ENCODE measurements around the gene ZNF311. TPM values are rescaled to one million over a fixed set of nuclear protein-coding genes. Genes with fewer than 3 reads are reported as not detected.
A peak's percentile ranks its signal among the peaks of the same experiment; 100 is the strongest.

Gene ZNF311
- total and polyA plus RNA-seq, 9 of the 15 experiments (the other 6 are each of a cell fraction or from before 2014, with no cell fraction given), result 5.1 to 10.0 (median 7.5) TPM

DNA sequence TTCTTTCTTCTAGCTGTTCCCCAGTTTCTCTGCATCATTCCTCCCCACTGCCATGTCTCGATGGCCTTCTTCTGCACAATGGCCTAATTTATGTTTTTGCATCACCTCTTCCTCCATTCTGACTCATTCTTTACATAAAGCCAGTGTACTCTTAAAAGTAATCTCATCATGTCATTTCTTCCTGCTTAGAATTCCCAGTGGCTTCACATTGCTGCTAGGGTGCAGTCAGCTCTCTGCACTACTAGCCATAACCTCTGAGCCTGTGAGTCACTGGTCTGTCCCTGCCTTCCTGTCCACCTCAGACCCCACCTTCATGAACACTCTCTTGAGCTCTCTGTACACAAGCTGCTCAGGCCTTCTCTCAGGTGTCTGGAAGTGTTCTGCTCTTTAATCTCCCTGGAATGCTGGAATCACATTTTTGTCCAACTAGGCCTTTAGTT, 57.3 kb downstream of the ZNF311 start:
- ChIA-PET CTCF (ENCODE audit: low intra/inter-chr PET ratio) (no interaction called here), POLR2A (interaction anchor here (1.2 to 3.9 kb wide), 2 partner anchors 11 to 33 kb away, joined by 5 to 21 read pairs; no protein-coding TSS in a partner anchor)
- H3K79me2 ChIP-seq (ENCODE audit: control insufficient read depth, insufficient read depth, low read length), result no peaks in the 10 kb centered on the region
- H3K4me1 ChIP-seq (replicated peaks in 1 of 2; ENCODE audit: control insufficient read depth in 2 of 2, insufficient read depth in 2 of 2, low read length in 2 of 2), result peaks cover 21 to 42% of the 10 kb centered on the region in 2 experiments; a peak in 4 of 5 replicates
- BruUV-seq (replicated peaks), result no TSS peak
- H3K4me3 ChIP-seq, result no peak overlapping the region
- FAIRE-seq (peak; percentile 57), DNase-seq (ENCODE audit: extremely low read depth in 1 of 4, low spot score in 3 of 4) (peak in 2 of 4 experiments; percentile 40 to 73), ATAC-seq (peak; percentile 48)
- in situ Hi-C loops (cut with MboI), result loop anchor here (5.0 kb wide), 1 partner anchor 34 kb away; no protein-coding TSS in a partner anchor
- intact Hi-C loops (cut with micrococcal nuclease), result no loop called here
- peak overlapping the region; percentile 38; the same call in 2 of the 3 replicates for H3K27ac ChIP-seq (ENCODE audit: extremely low read depth, low read depth, low read length)
- H3K27me3 ChIP-seq (ENCODE audit: control insufficient read depth in 2 of 2, insufficient read depth in 2 of 2, low read length in 2 of 2), result no peaks in the 10 kb centered on the region
- no peaks in the 10 kb centered on the region for H4K20me1 ChIP-seq (replicated peaks; ENCODE audit: control insufficient read depth, insufficient read depth, low read length)
- H3K9me1 ChIP-seq (ENCODE audit: control insufficient read depth, insufficient read depth, low read length), result no peaks in the 10 kb centered on the region
- H2AFZ ChIP-seq (ENCODE audit: low read depth, low read length), result peak overlapping the region; percentile 22
- peak overlapping the region in 1 of 2 experiments; percentile 5; a peak in 1 of 4 replicates for H3K9ac ChIP-seq (ENCODE audit: insufficient read depth in 1 of 2, low read depth in 2 of 2, low read length in 2 of 2)
- no peaks in the 10 kb centered on the region for H3K36me3 ChIP-seq (ENCODE audit: control insufficient read depth, insufficient read depth, low read length)
- WGBS (ENCODE audit: insufficient coverage, low coverage, missing lambda C conversion rate), result 54% methylated on average over 1 of the region's 1 CpG
- no peaks in the 10 kb centered on the region for H3K9me3 ChIP-seq (replicated peaks; ENCODE audit: control insufficient read depth, insufficient read depth, low read depth, low read length)
- H3K4me2 ChIP-seq (ENCODE audit: insufficient read depth, low read length), result no peak overlapping the region
- TF ChIP-seq, protein P1, sequence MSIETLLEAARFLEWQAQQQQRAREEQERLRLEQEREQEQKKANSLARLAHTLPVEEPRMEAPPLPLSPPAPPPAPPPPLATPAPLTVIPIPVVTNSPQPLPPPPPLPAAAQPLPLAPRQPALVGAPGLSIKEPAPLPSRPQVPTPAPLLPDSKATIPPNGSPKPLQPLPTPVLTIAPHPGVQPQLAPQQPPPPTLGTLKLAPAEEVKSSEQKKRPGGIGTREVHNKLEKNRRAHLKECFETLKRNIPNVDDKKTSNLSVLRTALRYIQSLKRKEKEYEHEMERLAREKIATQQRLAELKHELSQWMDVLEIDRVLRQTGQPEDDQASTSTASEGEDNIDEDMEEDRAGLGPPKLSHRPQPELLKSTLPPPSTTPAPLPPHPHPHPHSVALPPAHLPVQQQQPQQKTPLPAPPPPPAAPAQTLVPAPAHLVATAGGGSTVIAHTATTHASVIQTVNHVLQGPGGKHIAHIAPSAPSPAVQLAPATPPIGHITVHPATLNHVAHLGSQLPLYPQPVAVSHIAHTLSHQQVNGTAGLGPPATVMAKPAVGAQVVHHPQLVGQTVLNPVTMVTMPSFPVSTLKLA (conservative IDR thresholded peaks at IDR 0.05), result no peak; a peak in 1 of 4 replicates
- TF ChIP-seq ETV5 (CRISPR knock-in tag; IDR thresholded peaks at IDR 0.05; ENCODE audit: low read depth) (peak; percentile 43; the same call in 1 of the 2 replicates), DPF2 (IDR thresholded peaks at IDR 0.05) (peak; percentile 55; the same call in 1 of the 2 replicates), TAF9B (IDR thresholded peaks at IDR 0.05; ENCODE audit: partially characterized antibody) (no peak), TAF7 (tag; IDR thresholded peaks at IDR 0.05) (no peak), HMG20A (CRISPR knock-in tag; conservative IDR thresholded peaks at IDR 0.05) (no peak), RBFOX2 (IDR thresholded peaks at IDR 0.05; ENCODE audit: low read depth, low read length) (no peak), ZNF586 (CRISPR knock-in tag; conservative IDR thresholded peaks at IDR 0.05) (no peak), ZNF316 (IDR thresholded peaks at IDR 0.05) (no peak), JUN (IDR thresholded peaks at IDR 0.05; ENCODE audit: borderline replicate concordance, low read depth, low read length) (peak; percentile 79), JUN (CRISPR knock-in tag; IDR thresholded peaks at IDR 0.05; ENCODE audit: borderline replicate concordance) (no peak)
- TF ChIP-seq, protein P2, sequence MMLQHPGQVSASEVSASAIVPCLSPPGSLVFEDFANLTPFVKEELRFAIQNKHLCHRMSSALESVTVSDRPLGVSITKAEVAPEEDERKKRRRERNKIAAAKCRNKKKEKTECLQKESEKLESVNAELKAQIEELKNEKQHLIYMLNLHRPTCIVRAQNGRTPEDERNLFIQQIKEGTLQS (IDR thresholded peaks at IDR 0.05), result peak; percentile 90
- TF ChIP-seq, protein P2 (CRISPR knock-in tag; conservative IDR thresholded peaks at IDR 0.05), result no peak; the same call in 1 of the 2 replicates
- TF ChIP-seq, protein P3, sequence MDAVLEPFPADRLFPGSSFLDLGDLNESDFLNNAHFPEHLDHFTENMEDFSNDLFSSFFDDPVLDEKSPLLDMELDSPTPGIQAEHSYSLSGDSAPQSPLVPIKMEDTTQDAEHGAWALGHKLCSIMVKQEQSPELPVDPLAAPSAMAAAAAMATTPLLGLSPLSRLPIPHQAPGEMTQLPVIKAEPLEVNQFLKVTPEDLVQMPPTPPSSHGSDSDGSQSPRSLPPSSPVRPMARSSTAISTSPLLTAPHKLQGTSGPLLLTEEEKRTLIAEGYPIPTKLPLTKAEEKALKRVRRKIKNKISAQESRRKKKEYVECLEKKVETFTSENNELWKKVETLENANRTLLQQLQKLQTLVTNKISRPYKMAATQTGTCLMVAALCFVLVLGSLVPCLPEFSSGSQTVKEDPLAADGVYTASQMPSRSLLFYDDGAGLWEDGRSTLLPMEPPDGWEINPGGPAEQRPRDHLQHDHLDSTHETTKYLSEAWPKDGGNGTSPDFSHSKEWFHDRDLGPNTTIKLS (IDR thresholded peaks at IDR 0.05; ENCODE audit: borderline replicate concordance, low read depth), result no peak
- TF ChIP-seq, protein P4, sequence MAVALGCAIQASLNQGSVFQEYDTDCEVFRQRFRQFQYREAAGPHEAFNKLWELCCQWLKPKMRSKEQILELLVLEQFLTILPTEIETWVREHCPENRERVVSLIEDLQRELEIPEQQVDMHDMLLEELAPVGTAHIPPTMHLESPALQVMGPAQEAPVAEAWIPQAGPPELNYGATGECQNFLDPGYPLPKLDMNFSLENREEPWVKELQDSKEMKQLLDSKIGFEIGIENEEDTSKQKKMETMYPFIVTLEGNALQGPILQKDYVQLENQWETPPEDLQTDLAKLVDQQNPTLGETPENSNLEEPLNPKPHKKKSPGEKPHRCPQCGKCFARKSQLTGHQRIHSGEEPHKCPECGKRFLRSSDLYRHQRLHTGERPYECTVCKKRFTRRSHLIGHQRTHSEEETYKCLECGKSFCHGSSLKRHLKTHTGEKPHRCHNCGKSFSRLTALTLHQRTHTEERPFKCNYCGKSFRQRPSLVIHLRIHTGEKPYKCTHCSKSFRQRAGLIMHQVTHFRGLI (CRISPR knock-in tag; IDR thresholded peaks at IDR 0.05), result no peak
- TF ChIP-seq, protein P5, sequence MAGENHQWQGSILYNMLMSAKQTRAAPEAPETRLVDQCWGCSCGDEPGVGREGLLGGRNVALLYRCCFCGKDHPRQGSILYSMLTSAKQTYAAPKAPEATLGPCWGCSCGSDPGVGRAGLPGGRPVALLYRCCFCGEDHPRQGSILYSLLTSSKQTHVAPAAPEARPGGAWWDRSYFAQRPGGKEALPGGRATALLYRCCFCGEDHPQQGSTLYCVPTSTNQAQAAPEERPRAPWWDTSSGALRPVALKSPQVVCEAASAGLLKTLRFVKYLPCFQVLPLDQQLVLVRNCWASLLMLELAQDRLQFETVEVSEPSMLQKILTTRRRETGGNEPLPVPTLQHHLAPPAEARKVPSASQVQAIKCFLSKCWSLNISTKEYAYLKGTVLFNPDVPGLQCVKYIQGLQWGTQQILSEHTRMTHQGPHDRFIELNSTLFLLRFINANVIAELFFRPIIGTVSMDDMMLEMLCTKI (IDR thresholded peaks at IDR 0.05; ENCODE audit: partially characterized antibody), result no peak
